Vagina (tissue), 2 donors: ENCODE measurements around the gene TIA1. TPM values are rescaled to one million over a fixed set of nuclear protein-coding genes. Genes with fewer than 3 reads are reported as not detected.

Experiments used
- DNase-seq, 2 donors: peaks; one replicate each; pipeline ENCODE4 v3.0.0-alpha.2; 2017; ENCODE audit errors: extremely low spot score in 2 of 2
- H3K27ac ChIP-seq: fragments of 200-600 bp; sonication (generic); one replicate; pipeline ENCODE4 v1.5.1; 2019
- H3K27me3 ChIP-seq: fragments of 200-600 bp; sonication (generic); one replicate; pipeline ENCODE4 v1.5.1; 2019
- H3K36me3 ChIP-seq, 2 donors: fragments of 200-600 bp; sonication (generic); one replicate each; pipeline ENCODE4 v1.5.1; 2017 to 2019
- H3K4me1 ChIP-seq: fragments of 200-600 bp; sonication (generic); one replicate; pipeline ENCODE4 v1.5.1; 2019
- H3K4me3 ChIP-seq, 2 donors: fragments of 200-600 bp; sonication (generic); 1 replicate in 1 of 2; 2 replicates in 1 of 2; pipeline ENCODE4 v1.5.1; 2016 to 2019
- H3K9me3 ChIP-seq: fragments of 200-600 bp; sonication (generic); one replicate; pipeline ENCODE4 v1.5.1; 2019
- POLR2A ChIP-seq, 2 donors: fragments of 450-650 bp; IDR thresholded peaks; one replicate each; pipeline ENCODE4 v1.6.1; 2017; ENCODE audit warnings: antibody characterized with exemption in 2 of 2, mild to moderate bottlenecking in 2 of 2, moderate library complexity in 2 of 2
- POLR2AphosphoS5 ChIP-seq, 2 donors: sonication (generic); formaldehyde crosslinking; IDR thresholded peaks; one replicate each; pipeline ENCODE4 v1.9.0; 2017; ENCODE audit warnings: antibody characterized with exemption in 2 of 2, mild to moderate bottlenecking in 2 of 2, low read depth in 1 of 2; ENCODE audit not compliant: insufficient read depth in 1 of 2
- intact Hi-C: fragments of 100-400 bp; cut with DNase I; formaldehyde crosslinking; loops from one replicate; pipeline ENCODE4 v1.15.1; 2023
- total RNA-seq: library from RNA; depleted of rRNA; stranded (reverse); fragments of >200 nt; gene quantifications from one replicate; pipeline ENCODE4 v1.2.3, GENCODE V29; 2016
- TF ChIP-seq, protein P1 (sequence below), 3 experiments: fragments of 450-650 bp in 2 of 3; fragments of 200-600 bp in 1 of 3; sonication (generic) in 1 of 3; IDR thresholded peaks; one replicate each; pipeline ENCODE4 v1.5.1; 2017 to 2019; ENCODE audit warnings: antibody characterized with exemption in 3 of 3, mild to moderate bottlenecking in 2 of 3, moderate library complexity in 2 of 3

Gene TIA1
- total RNA-seq, 1 donor from 2014 or later: 79.8 TPM

- no peak for DNase-seq
- Histone ChIP-seq H3K9me3 (no peaks in the 10 kb centered on the region), H3K27ac (no peak overlapping the region), H3K36me3 (peaks cover 0 to 52% of the 10 kb centered on the region in 2 donors), H3K4me1 (peaks cover 9% of the 10 kb centered on the region), H3K4me3 (no peak overlapping the region), H3K27me3 (no peaks in the 10 kb centered on the region)
- intact Hi-C loops: no loop called here
- no peak for TF ChIP-seq POLR2A (IDR thresholded peaks at IDR 0.05)
- TF ChIP-seq POLR2AphosphoS5 (IDR thresholded peaks at IDR 0.05; ENCODE audit: insufficient read depth in 1 of 2, low read depth in 1 of 2): no peak
- TF ChIP-seq, protein P1, sequence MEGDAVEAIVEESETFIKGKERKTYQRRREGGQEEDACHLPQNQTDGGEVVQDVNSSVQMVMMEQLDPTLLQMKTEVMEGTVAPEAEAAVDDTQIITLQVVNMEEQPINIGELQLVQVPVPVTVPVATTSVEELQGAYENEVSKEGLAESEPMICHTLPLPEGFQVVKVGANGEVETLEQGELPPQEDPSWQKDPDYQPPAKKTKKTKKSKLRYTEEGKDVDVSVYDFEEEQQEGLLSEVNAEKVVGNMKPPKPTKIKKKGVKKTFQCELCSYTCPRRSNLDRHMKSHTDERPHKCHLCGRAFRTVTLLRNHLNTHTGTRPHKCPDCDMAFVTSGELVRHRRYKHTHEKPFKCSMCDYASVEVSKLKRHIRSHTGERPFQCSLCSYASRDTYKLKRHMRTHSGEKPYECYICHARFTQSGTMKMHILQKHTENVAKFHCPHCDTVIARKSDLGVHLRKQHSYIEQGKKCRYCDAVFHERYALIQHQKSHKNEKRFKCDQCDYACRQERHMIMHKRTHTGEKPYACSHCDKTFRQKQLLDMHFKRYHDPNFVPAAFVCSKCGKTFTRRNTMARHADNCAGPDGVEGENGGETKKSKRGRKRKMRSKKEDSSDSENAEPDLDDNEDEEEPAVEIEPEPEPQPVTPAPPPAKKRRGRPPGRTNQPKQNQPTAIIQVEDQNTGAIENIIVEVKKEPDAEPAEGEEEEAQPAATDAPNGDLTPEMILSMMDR (IDR thresholded peaks at IDR 0.05): no peak
Observed at GRCh38 chr2:70214365-70214764, 34.1 kb downstream of the TIA1 start.

DNA sequence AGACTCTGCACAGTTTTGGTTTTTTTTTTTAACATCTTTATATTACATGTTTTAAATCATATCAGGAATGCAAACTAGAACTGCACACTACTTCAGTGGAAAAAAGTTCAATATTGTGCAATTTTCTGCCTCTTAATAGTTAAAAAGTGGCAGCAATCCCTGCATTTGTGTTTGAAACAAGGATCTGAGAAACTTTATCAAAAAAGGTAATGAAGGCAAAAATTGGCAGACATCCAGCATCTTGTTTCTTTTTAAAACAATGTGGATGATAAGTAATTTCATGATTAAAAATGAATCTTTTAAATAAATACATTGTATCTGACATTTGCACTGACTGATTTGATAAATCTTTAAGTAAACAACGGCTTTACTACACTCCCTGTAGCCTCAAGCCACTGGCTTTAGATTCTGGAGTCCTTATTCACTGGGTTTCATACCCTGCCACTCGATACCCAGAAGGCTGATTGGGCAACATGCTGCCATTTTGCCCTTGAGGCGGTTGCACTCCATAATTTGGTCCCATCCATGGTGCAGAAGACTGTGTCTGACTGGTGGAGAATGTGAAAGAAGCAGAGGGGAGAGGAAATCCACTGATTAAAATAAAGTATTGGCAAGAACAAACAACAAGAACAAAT lies 36.0 kb downstream of the TIA1 start:
- DNase-seq: no peak

GRCh38 chr2:70211595-70211994 lies 36.8 kb downstream of the TIA1 start:
- no peak for DNase-seq
- Histone ChIP-seq H3K27ac (no peak overlapping the region), H3K4me1 (peaks cover 9% of the 10 kb centered on the region), H3K4me3 (no peak overlapping the region), H3K27me3 (no peaks in the 10 kb centered on the region), H3K36me3 (peaks cover 0 to 31% of the 10 kb centered on the region in 2 donors), H3K9me3 (no peaks in the 10 kb centered on the region)
- intact Hi-C loops: no loop called here
- TF ChIP-seq POLR2A (IDR thresholded peaks at IDR 0.05) (no peak), POLR2AphosphoS5 (IDR thresholded peaks at IDR 0.05; ENCODE audit: insufficient read depth in 1 of 2, low read depth in 1 of 2) (no peak)
- TF ChIP-seq, protein P1 (IDR thresholded peaks at IDR 0.05): no peak

More for the DNA sequence above, 36.0 kb downstream of the TIA1 start:
- no peak overlapping the region for H3K27ac ChIP-seq
- no peaks in the 10 kb centered on the region for H3K9me3 ChIP-seq
- intact Hi-C loops: no loop called here
- peaks cover 9% of the 10 kb centered on the region for H3K4me1 ChIP-seq
- TF ChIP-seq POLR2AphosphoS5 (IDR thresholded peaks at IDR 0.05; ENCODE audit: insufficient read depth in 1 of 2, low read depth in 1 of 2) (no peak), POLR2A (IDR thresholded peaks at IDR 0.05) (no peak)
- TF ChIP-seq, protein P1 (IDR thresholded peaks at IDR 0.05): no peak
- H3K4me3 ChIP-seq: no peak overlapping the region
- H3K36me3 ChIP-seq: peaks cover 0 to 38% of the 10 kb centered on the region in 2 donors
- H3K27me3 ChIP-seq: no peaks in the 10 kb centered on the region

DNA sequence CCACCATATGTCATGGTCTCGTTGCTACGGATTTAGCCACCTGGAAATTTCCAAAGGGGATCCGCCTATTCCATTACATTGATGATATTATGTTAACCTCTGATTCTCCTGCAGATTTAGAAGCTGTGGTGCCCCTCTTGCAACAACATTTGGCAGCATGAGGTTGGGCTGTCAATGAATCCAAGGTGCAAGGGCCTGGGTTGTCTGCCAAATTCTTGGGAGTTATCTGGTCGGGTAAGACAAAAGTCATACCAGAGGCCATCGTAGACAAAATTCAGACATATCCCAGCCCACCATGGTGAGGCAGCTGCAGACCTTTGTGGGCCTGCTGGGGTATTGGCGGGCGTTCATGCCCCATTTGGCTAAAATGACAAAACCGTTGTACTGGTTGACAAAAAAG lies 44.0 kb downstream of the TIA1 start:
- Histone ChIP-seq H3K27ac (no peak overlapping the region), H3K27me3 (no peaks in the 10 kb centered on the region), H3K4me1 (no peaks in the 10 kb centered on the region), H3K4me3 (no peak overlapping the region), H3K9me3 (no peaks in the 10 kb centered on the region), H3K36me3 (no peaks in the 10 kb centered on the region)
- TF ChIP-seq, protein P1 (IDR thresholded peaks at IDR 0.05): no peak
- no peak for TF ChIP-seq POLR2A (IDR thresholded peaks at IDR 0.05)
- no peak for TF ChIP-seq POLR2AphosphoS5 (IDR thresholded peaks at IDR 0.05; ENCODE audit: insufficient read depth in 1 of 2, low read depth in 1 of 2)
- intact Hi-C loops: no loop called here
- no peak for DNase-seq

DNA sequence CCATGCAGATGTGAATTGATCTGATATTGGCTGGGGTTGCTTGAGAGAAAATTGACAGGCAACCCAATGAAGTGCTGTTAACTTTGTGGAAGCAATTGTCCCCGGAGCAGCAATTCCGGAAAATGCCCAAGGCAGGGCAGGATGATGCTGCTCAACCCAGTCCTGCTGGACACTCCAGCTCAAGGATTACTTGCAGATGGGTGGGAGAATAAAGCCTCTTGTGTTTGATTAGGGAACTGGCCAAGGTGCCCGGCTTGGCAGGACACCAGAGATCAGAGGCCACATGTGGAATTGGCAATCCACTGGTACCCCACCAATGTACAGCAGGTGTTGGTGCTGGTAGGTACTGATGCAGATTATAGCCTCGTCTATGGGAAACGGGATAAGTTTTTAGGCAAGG lies 45.3 kb downstream of the TIA1 start:
- Histone ChIP-seq H3K4me3 (no peak overlapping the region), H3K27me3 (no peaks in the 10 kb centered on the region), H3K36me3 (no peaks in the 10 kb centered on the region), H3K4me1 (no peaks in the 10 kb centered on the region), H3K9me3 (no peaks in the 10 kb centered on the region), H3K27ac (no peak overlapping the region)
- intact Hi-C loops: no loop called here
- TF ChIP-seq POLR2AphosphoS5 (IDR thresholded peaks at IDR 0.05; ENCODE audit: insufficient read depth in 1 of 2, low read depth in 1 of 2): no peak
- no peak for TF ChIP-seq POLR2A (IDR thresholded peaks at IDR 0.05)
- TF ChIP-seq, protein P1 (IDR thresholded peaks at IDR 0.05): no peak
- DNase-seq: no peak
